Pancreas (tissue), 10 donors: ENCODE results near the gene ROPN1L. TPM values are rescaled to one million over a fixed set of nuclear protein-coding genes. Genes with fewer than 3 reads are reported as not detected.

Source experiments
- ATAC-seq, 4 donors: fragments of 200-7000 bp; cut with Tn5 transposase; one replicate each; pipeline versions ENCODE4 v1.8.0 to v1.9.1; 2020; ENCODE audit warnings: mild to moderate bottlenecking in 4 of 4, moderate library complexity in 4 of 4
- DNase-seq, 6 donors: peaks; one replicate each; pipeline ENCODE4 v3.0.0-alpha.2; 2020
- FAIRE-seq: peaks from 2 replicates; lab custom pipeline; 2012; peaks lifted over from hg19 to GRCh38; lab: Jason Lieb, UNC
- H3K27ac ChIP-seq, 4 donors: fragments of 200-600 bp; sonication (generic); 1 replicate in 3 of 4; 2 replicates in 1 of 4; pipeline versions ENCODE4 v1.5.0 to v1.8.0; 2020
- H3K27me3 ChIP-seq, 4 donors: fragments of 200-600 bp; one replicate each; pipeline ENCODE4 v1.8.0; 2021
- H3K36me3 ChIP-seq, 3 donors: fragments of 200-600 bp; sonication (generic) in 1 of 3; one replicate each; pipeline versions ENCODE4 v1.5.0 to v1.8.0; 2020 to 2021
- H3K4me1 ChIP-seq, 3 donors: fragments of 200-600 bp; one replicate each; pipeline ENCODE4 v1.8.0; 2021
- H3K4me3 ChIP-seq, 4 donors: fragments of 200-600 bp; sonication (generic) in 2 of 4; one replicate each; pipeline versions ENCODE4 v1.5.0 to v1.8.0; 2020 to 2021
- H3K9me3 ChIP-seq, 4 donors: fragments of 200-600 bp; one replicate each; pipeline ENCODE4 v1.8.0; 2021
- WGBS, 2 donors: extraction: QIAGEN DNeasy Blood & Tissue Kit; methylation state at CpG; one replicate each; pipeline ENCODE4 v1.1.7; 2013; 5-methylcytosine and 5-hydroxymethylcytosine counted together
- intact Hi-C, 3 donors: fragments of 100-400 bp; cut with DNase I; formaldehyde crosslinking; loops; one replicate each; pipeline versions ENCODE4 v1.11.1 to v1.14.2; 2022
- polyA plus RNA-seq, 2 donors: library from polyadenylated mRNA; stranded (reverse); fragments of 200-250 nt; gene quantifications; one replicate each; pipeline ENCODE4 v1.2.3, GENCODE V29; 2013
- total RNA-seq, 6 donors: library from RNA; stranded (reverse); fragmentation: NEBNext Ultra II Directional in 4 of 6; extraction: Animal tissue kit (Norgen Biotek cat#: 25700) in 4 of 6; gene quantifications; one replicate each; pipeline versions ENCODE4 v1.2.1 to v1.2.4, GENCODE V29; 2021 to 2023
- TF ChIP-seq, protein P1 (sequence below), 4 donors: fragments of 200-600 bp; sonication (generic) in 3 of 4; IDR thresholded peaks; one replicate each; pipeline versions ENCODE4 v1.5.0 to v1.8.0; 2021; ENCODE audit warnings: antibody characterized with exemption in 4 of 4
- donor health status: healthy with polysubstance abuse.
- donor health status: DM: no; HTN: no; CAD: no; lungs with moderate emphysema.
- donor health status: DM: no; HTN: no; CAD: no.
- donor health status: control.
- donor health status: control.
- donor health status: Bipolar disorder and iron deficiency.
- donor health status: DM: yes; HTN: yes; CAD: no.
- donor health status: DM: no; HTN: no; CAD: no.
- donor health status: DM: no; HTN: no; CAD: no.
- donor health status: DM: yes; HTN: yes; CAD: no.

ROPN1L gene
- total and polyA plus RNA-seq, 8 donors = 0.18 to 1.9 (median 0.60) TPM

GRCh38 chr5:10432059-10433008 is 9.3 kb upstream of the ROPN1L start:
- Histone ChIP-seq H3K36me3 (peaks cover 0 to 57% (median 27%) of the 10 kb centered on the region in 3 donors), H3K4me3 (no peak overlapping the region), H3K9me3 (no peaks in the 10 kb centered on the region), H3K27me3 (no peaks in the 10 kb centered on the region), H3K4me1 (no peaks in the 10 kb centered on the region), H3K27ac (no peak overlapping the region)
- TF ChIP-seq, protein P1, sequence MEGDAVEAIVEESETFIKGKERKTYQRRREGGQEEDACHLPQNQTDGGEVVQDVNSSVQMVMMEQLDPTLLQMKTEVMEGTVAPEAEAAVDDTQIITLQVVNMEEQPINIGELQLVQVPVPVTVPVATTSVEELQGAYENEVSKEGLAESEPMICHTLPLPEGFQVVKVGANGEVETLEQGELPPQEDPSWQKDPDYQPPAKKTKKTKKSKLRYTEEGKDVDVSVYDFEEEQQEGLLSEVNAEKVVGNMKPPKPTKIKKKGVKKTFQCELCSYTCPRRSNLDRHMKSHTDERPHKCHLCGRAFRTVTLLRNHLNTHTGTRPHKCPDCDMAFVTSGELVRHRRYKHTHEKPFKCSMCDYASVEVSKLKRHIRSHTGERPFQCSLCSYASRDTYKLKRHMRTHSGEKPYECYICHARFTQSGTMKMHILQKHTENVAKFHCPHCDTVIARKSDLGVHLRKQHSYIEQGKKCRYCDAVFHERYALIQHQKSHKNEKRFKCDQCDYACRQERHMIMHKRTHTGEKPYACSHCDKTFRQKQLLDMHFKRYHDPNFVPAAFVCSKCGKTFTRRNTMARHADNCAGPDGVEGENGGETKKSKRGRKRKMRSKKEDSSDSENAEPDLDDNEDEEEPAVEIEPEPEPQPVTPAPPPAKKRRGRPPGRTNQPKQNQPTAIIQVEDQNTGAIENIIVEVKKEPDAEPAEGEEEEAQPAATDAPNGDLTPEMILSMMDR (IDR thresholded peaks at IDR 0.05) = no peak
- WGBS, 2 donors = 83 to 84% methylated on average over 8 of the region's 8 CpGs
- ATAC-seq = peak in 1 of 4 donors; percentile 17
- intact Hi-C loops = no loop called here
- DNase-seq = no peak
- no peak for FAIRE-seq

- Histone ChIP-seq H3K4me1 (no peaks in the 10 kb centered on the region), H3K36me3 (peaks cover 0 to 42% (median 19%) of the 10 kb centered on the region in 3 donors), H3K9me3 (no peaks in the 10 kb centered on the region), H3K4me3 (no peak overlapping the region), H3K27me3 (no peaks in the 10 kb centered on the region), H3K27ac (no peak overlapping the region)
- intact Hi-C loops = no loop called here
- DNase-seq (no peak), FAIRE-seq (no peak), ATAC-seq (no peak)
- TF ChIP-seq, protein P1 (IDR thresholded peaks at IDR 0.05) = no peak
- WGBS, 2 donors = 74 to 78% methylated on average over 5 of the region's 5 CpGs
Observed at GRCh38 chr5:10434392-10434791, 7.3 kb upstream of the ROPN1L start.

DNA sequence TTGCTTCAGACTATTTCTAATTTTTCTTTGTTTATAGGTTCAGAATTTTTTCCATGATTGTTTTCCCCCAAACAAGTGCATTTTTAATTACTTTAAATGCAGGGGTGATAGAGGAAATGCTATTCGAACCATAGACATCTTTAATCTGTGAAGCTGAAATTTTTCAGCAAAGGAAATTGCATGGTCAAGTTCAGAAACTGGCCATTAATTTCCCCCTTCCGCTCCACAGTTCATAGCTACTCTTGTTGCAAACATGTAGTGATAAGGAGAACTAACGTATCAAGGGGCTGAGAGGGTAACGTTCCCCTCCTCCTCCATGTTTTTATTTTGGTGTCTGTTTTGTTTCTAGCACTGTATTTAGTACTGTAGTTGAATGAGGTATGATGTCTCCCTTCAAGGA is 3.4 kb upstream of the ROPN1L start:
- no peak overlapping the region for H3K27ac ChIP-seq
- WGBS, 2 donors = 88 to 94% methylated on average over 4 of the region's 4 CpGs
- ATAC-seq (no peak), DNase-seq (no peak), FAIRE-seq (no peak)
- H3K4me1 ChIP-seq = peaks cover 0 to 12% (median 8%) of the 10 kb centered on the region in 3 donors
- no peaks in the 10 kb centered on the region for H3K9me3 ChIP-seq
- no peak overlapping the region for H3K4me3 ChIP-seq
- peaks cover 0 to 13% (median 4%) of the 10 kb centered on the region in 3 donors for H3K36me3 ChIP-seq
- TF ChIP-seq, protein P1 (IDR thresholded peaks at IDR 0.05) = no peak
- intact Hi-C loops = no loop called here
- H3K27me3 ChIP-seq = no peaks in the 10 kb centered on the region

- FAIRE-seq = no peak
- H3K4me1 ChIP-seq = peaks cover 0 to 12% (median 8%) of the 10 kb centered on the region in 3 donors
- intact Hi-C loops = no loop called here
- peaks cover 0 to 2% (median 0%) of the 10 kb centered on the region in 3 donors for H3K36me3 ChIP-seq
- TF ChIP-seq, protein P1 (IDR thresholded peaks at IDR 0.05) = no peak
- H3K27me3 ChIP-seq = no peaks in the 10 kb centered on the region
- no peak overlapping the region for H3K4me3 ChIP-seq
- DNase-seq = no peak
- no peak for ATAC-seq
- H3K27ac ChIP-seq = no peak overlapping the region
- no peaks in the 10 kb centered on the region for H3K9me3 ChIP-seq
- 55 to 64% methylated on average over 4 of the region's 4 CpGs for WGBS, 2 donors
Observed at GRCh38 chr5:10439692-10440091, 2.0 kb upstream of the ROPN1L start.
